Medulla oblongata (tissue), 1 donor: ENCODE results near the gene HK2.
"Not testable (repeated sequence)": the region's sequence is repeated elsewhere in the genome, so short reads cannot be mapped to it uniquely, and the experiment has no call there.

Experiments used
- DNase-seq: peaks from one replicate; pipeline ENCODE4 v3.0.0-alpha.2; 2015; ENCODE audit errors: extremely low spot score

The HK2 gene

DNA sequence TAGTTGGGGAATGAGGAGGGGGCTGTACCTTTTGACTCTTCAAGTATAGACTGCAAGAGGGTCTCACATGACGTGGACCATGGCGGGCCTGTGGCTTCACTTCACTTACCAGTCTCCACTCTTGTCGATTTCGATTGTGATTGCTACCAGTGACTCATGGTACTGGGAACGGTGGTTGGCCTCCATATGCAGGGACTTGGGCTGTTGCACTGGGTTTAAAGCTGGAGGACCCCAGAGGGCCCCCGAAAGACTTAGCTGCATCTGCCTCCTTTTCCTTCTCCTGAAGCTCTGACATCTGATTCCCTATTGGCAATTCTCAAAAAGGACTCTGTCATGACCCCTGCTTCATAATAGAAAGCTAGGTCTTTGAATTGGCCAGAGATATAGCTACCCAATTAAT is 43.4 kb downstream of the HK2 start:
- no peak for DNase-seq

DNA sequence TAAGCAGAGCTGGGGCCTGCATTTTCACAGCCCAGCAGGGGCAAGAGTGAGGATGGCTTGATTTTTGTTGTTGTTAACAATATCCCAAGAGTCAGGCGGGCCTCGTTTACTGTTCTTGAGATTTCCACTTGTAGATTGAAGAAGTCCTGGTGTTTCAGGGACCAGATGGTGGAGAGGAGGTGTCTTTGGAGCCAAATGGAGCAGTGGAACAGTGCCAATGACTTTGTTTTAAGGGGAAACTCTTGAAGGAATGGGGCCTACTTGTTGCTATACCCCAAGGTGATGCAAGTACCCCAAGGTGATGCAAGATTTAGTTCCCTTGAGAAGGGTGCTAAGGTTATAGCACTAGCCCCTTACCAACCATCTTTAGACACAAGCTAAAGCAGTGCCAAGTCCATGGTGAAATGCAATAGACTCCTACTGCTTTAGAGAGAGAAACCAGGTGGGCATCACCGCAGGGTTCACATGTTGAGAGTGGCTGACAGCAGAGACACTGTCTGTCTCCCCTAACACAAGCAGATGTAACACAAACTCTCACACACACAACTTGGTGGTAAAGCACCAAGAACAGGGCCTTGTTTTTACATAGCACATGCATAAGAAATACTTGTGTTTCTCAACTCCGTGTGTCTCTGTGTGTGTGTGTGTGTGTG is 44.0 kb downstream of the HK2 start:
- no peak for DNase-seq

DNA sequence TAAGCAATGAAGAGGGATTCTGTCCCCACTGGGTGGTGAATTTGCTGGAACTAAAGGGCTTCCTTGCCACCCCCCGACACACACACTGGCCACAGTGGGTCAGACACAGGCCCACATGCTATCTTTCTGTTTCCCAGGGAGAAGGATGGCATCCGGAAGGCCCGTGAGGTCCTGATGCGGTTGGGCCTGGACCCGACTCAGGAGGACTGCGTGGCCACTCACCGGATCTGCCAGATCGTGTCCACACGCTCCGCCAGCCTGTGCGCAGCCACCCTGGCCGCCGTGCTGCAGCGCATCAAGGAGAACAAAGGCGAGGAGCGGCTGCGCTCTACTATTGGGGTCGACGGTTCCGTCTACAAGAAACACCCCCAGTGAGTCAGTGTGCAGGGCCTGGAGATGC is 44.6 kb downstream of the HK2 start:
- DNase-seq = no peak

DNA sequence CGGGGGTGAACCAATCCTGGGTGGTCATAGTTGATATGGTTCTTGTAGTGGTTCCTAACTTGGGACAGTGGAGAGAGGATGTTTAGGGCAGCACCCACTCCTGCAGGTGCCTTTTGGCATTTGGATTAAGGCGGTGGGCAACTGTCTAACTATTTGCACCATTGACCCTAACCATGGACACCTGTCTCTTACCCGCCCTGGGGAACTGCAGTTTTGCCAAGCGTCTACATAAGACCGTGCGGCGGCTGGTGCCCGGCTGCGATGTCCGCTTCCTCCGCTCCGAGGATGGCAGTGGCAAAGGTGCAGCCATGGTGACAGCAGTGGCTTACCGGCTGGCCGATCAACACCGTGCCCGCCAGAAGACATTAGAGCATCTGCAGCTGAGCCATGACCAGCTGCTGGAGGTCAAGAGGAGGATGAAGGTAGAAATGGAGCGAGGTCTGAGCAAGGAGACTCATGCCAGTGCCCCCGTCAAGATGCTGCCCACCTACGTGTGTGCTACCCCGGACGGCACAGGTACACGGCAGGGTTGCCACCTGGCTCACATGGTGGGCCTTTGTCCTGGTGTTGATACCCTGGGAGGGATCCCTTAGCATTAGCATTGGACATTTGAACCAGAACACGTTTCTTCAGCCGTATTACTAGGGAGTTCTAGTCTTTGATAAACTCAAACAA is 46.3 kb downstream of the HK2 start:
- DNase-seq = no peak

DNA sequence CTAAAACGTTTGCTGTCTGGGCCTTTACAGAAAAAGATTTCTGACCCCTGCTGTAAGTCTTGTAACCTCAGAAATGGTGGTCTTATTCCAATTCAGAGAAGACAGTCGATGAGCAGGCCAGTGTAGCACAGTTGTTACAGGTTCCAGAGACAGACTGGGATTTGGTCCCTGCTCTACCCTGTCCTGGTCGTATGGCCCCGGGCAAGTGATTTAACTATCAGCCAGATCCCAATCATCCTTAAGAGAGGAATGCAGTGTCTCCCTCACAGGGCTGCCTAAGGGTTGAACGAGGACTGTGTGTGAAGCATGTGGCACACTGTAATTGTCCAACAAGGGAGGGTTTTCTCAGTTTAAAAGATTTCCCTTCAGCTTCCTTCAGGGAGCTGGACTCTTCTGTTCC is 47.2 kb downstream of the HK2 start:
- no peak for DNase-seq

DNA sequence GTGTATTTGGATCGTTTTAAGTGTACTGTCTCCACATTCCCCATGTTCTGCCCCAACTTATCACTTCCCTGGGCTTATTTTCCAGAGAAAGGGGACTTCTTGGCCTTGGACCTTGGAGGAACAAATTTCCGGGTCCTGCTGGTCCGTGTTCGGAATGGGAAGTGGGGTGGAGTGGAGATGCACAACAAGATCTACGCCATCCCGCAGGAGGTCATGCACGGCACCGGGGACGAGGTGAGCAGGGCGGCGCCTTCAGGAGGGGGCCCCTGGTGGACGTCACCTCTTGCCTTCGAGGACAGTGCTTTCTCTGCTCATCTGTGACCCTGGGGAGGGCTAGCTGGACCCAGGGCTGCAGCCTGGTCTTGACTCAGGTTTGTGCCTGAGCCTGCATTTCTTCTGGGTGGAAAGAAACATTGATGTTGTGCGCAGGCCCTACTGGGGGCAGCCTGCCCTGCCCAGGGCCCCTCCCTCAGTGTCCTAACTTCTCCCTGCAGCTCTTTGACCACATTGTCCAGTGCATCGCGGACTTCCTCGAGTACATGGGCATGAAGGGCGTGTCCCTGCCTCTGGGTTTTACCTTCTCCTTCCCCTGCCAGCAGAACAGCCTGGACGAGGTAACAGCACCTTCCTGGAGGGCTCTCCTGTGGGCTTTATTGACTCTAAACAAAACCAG is 47.8 kb downstream of the HK2 start:
- DNase-seq = no peak

DNA sequence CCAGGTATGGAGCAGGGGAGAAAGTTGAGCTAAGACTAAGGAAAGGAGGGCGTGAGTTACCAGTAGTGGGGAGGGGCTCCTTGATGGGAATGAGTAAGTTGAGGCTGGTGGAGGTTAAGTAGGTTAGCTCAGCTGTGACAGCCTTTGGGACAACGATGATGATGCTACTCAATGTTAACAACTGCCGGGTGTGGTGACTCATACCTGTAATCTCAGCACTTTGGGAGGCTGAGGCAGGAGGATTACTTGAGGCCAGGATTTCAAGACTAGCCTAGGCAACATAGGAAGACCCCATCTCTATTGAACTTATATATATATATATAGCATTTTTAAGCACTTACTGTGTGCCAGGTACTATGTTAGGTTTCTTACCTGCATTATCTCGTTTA is 48.4 kb downstream of the HK2 start:
- no peak for DNase-seq

DNA sequence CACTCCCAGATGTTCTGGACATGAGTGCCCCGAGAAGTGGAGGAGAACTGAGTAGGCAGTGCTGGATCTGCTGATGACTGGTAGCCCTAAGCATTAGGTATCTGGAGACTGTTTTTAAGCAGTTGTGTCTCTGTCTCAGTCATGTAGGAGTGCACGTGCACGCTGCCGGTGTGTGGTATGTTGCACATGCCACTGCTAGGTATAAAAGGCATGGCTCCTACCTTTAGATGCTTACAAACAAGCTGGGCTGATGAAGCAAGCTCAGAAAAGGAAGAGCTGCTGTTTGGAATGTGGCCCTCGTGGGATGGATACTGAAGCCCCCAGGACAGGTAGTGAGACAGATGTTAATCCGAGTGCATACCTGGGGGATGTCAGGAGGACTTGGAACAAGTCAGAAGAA is 49.1 kb downstream of the HK2 start:
- no peak for DNase-seq

DNA sequence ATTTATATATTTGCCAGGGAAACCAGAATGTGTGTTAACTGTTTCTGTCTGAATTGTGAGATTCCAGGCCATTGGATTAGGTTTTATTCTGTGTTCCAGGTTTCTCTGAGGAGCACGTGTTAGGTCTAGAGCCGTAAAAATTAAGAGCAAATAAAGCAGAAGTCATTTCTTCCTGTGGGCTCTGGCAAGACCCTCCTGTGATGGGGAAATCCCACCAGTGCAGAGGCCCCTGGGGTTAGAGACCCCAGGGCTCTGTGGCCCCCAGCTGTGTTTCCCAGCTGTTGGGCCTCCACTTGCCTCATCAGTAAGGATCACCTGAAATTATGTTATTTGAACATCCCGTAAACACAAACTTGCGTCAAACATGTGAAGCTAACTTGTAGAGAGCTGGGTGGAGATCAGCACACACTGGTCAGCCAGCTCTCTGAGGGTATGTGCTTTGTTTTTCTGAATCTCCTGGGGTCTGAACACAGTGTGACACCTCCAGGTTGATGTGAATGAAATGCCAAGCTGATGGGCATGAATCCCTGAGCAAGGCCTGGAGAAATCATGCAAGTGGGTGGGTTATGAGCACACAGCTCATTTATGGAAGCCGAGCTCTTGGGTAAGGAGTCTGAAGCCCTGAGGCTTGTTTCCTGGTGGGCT is 50.3 kb downstream of the HK2 start:
- DNase-seq = no peak

DNA sequence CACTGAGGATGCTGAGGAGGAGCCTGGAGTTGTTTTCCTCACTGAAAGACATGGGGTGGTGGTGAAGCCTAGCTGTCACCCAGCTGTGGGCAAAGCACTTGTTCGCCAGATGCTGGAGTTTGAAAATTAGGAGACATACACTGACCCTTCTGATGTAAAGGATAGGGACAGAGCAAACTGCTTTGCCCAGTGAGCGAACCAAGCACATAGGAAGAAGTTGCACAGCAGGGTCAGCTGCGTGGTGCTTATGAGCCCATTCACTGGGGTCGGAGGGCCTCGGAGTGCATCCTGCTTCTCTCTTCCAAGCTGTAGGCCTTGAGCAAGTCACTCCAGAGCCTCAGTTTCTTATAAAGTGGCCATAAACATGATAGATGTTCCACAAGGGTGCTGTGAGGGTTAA is 50.9 kb downstream of the HK2 start:
- DNase-seq = no peak

DNA sequence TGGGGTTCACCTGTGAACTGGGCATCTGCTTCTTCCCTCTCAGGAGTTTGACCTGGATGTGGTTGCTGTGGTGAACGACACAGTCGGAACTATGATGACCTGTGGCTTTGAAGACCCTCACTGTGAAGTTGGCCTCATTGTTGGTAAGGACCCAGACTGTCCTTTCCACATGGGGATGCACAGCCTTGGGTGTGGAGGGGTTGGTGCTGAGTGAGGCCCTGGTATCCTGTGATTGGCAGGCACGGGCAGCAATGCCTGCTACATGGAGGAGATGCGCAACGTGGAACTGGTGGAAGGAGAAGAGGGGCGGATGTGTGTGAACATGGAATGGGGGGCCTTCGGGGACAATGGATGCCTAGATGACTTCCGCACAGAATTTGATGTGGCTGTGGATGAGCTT is 52.3 kb downstream of the HK2 start:
- no peak for DNase-seq

DNA sequence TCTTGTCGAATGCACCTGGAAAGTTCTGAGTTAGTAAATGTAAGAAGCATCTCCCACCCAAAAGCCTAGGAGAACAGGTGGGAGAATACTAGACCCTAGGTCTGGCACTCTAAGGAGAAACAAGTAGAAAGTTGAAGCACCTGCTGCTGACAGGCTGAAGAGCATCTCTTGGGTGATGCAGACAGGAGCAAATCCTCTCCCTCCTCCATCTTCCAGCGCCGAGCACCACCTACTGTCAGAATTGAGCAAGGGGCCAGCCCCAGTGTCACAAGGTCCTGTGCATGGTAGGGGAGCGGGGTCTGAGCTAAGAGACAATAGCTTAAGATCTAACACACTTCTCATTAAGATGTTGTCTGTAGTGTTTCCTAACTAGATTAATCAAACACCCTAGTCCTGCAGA is 52.9 kb downstream of the HK2 start:
- no peak for DNase-seq

DNA sequence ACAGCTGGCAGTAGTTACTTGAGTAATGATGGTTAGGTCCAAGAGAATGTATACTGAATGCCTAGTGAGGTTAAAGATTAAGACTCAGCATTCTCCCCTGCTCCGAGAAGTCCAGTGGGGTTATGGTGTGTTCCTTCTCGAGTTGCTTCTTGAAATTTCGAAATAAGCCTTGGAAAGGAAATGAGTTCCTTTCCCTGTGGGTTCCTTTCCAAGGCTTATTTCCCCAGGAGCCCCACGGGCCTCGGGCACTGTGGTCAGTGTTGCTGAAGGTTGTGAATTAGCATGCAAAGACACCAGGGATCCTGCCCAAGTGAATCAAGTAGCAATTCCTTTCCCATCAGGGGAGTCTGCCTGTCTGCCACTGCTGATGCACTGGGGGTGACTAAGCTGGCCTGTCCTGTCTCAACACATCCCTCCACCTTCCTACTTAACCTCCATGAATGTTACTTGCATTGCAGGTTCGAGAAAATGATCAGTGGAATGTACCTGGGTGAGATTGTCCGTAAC is 53.6 kb downstream of the HK2 start:
- no peak for DNase-seq

DNA sequence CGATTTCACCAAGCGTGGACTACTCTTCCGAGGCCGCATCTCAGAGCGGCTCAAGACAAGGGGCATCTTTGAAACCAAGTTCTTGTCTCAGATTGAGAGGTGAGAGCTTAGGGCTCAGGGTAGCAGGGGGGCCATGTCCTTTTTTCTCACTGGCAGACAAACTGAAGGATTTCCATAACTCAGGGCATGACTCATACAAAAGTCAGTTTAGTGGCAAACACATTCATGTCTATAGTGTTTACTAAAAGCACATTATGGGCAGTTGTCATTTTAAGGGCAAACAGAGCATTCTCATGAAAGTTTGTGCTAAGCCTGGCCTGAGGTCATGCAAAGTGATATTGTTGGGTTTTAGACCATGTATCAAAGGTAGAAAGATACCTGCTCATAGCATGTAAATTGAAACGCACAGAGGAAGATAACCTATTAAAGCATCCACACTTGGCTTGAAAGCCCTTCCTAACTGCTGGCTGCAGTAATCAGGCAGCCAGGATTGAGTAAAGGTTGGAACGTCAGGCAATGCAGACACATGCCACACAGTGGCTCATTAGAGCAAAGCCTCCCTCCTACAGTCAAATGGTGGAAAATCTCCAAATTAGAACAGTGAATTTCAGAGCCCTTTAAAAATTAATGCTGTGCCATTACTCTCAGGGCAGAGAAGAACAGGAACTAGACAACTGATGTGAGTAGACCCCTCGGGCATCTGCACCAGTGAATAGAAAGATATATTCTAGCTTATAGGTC is 54.2 kb downstream of the HK2 start:
- no peak for DNase-seq

DNA sequence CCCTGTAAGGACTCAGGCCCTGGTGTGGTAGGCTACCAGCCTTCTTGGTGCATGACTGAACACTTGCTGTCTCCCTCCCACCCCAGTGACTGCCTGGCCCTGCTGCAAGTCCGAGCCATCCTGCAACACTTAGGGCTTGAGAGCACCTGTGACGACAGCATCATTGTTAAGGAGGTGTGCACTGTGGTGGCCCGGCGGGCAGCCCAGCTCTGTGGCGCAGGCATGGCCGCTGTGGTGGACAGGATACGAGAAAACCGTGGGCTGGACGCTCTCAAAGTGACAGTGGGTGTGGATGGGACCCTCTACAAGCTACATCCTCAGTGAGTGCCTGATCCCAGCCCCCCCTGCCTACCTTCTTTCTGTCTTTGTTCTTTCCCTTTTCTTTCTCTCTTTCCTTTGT is 55.2 kb downstream of the HK2 start:
- DNase-seq = no peak

DNA sequence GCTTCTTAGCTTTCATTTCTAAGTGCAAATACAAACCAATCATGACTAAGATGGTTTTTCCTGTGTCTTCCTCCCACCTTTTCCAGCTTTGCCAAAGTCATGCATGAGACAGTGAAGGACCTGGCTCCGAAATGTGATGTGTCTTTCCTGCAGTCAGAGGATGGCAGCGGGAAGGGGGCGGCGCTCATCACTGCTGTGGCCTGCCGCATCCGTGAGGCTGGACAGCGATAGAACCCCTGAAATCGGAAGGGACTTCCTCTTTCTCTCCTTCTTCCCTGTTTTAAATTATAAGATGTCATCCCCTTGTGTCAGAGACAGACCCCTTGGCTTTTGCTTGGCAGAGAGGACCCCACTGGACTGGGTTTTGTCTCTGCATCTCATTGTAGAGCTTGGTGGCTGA is 56.8 kb downstream of the HK2 start:
- no peak for DNase-seq

DNA sequence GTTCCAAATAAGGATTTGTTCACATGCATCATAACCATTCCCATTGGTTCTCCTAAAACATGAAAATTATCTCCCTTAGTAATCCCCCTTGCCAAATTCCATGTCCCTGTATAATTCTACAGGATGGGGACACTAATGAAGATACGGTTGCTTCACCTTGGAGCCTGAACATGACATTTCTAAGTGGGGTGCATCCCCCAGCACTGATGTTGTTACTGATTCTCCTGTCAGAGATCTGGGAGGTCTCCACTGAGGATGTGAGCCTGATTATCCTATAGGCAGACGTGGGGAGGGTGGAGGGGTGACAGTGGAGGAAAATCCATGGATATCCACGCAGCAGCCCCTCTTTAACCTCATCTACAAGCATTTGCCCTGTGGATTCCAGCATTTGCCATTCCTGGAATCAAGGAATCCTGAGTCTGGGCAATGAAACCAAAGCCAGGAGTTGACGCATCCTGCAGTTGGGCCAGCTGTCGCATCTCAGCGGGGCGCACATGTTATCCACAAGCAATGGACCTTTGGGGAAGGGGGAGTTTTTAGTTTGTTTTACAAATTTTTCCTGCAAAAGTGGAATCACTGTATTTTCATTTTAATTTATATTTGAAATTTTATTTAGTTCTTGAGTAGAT is 57.3 kb downstream of the HK2 start:
- DNase-seq = no peak

DNA sequence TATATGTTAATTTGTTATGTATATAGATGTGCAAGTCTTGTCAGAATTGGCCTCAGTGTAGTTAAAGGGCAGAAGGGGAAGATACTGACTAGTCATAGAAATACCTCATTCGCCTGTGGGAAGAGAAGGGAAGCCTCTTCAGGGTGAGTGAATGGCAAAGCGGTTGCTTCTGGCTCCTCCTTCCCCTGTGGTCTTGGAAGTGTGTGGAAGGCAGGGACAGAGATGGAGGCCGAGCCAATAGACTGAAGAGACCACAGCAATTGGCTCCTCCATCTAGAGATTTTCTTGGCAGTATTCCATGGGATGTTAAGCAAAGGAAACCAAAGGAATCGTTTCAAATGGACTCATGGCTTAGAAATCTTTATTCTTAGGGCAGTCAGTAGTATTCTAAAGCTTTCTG is 57.9 kb downstream of the HK2 start:
- not testable (repeated sequence) for DNase-seq

DNA sequence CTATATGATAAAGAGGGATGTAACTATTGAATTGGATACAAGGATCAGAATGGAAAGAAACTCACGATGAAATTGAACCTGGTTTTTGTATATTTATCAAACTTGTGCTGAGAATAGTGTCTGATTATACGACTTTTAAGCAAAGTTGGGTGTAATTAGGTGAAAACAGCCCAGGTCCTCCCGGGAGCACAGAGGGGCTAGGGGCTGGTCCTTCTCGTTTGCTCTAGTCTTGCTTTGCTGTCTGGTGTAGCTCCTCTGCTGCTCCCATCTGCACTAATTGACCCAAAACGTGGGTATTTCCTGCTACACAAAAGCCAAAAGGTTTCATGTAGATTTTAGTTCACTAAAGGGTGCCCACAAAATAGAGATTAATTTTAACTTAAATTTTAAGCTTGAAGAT is 58.7 kb downstream of the HK2 start:
- no peak for DNase-seq

DNA sequence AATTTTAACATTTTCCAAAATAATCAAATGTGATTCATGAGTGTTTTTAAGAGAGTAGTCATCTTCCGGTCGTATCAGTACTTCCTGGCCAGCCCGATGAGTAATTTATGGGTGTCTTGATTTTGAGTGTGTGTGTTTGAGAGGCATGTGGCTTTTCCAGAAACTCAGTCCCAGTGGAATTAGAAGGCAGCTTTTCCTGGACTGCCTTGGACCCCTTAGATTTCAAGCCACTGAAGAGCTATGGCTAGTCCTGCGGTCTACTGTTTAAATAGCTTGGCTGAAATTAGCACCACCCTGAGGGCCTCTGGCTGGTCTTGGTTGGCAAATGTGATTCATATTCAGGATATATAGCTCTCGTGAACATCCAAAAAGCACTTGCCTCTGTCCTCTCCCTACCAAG is 59.4 kb downstream of the HK2 start:
- no peak for DNase-seq

DNA sequence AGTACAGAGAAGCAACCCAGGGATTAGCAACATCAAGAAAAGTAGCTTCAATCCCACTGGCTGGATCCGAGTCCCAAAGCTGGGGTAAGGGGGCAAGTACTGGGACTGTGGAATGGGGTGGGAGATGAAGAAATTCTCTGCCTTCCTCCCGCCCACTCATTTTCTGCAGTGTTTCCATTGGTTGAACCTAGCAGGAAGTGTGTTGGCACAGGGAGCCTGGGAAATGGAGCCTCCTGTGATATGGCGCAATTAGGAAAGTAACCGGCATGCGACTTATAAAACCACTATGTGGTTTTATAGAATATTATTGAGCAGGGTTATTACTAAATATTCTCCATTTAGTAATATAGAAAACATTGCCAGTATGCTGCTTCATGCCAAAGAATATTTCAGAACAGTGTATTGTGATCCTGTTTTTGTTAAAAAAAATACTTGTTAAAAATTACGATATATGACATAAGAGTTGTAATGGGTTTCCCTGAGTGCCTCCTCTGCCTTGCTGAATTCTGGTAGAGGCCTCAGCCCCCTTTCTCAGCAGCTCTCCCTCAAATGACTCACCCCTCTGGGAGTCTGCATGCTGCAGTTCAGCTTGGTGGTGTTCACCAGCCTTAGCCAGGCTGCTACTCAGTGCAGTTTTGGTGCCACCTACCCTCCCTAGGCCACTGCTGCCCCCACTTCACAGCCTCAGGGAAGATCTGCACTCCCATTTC is 60.5 kb downstream of the HK2 start:
- no peak for DNase-seq
